Ectodermal cell (in vitro differentiated cells): Measurements from ENCODE around the gene CHADL.

Experiments used
- H3K27ac ChIP-seq: 2 replicates; pipeline ENCODE4 v1.7.0; 2013; ENCODE audit warnings: mild to moderate bottlenecking, low read depth, low read length; ENCODE audit not compliant: insufficient read depth, poor library complexity, severe bottlenecking
- H3K27me3 ChIP-seq: 2 replicates; pipeline ENCODE4 v1.7.0; 2013; ENCODE audit warnings: mild to moderate bottlenecking, low read length; ENCODE audit not compliant: insufficient read depth, control insufficient read depth, poor library complexity, severe bottlenecking
- H3K36me3 ChIP-seq: one replicate; pipeline ENCODE4 v1.7.0; 2013; ENCODE audit warnings: low read length; ENCODE audit not compliant: control insufficient read depth, insufficient read depth
- H3K4me1 ChIP-seq: one replicate; pipeline ENCODE4 v1.7.0; 2013; ENCODE audit warnings: low read length; ENCODE audit not compliant: control insufficient read depth, insufficient read depth
- H3K4me3 ChIP-seq: 2 replicates; pipeline ENCODE4 v1.7.0; 2013; ENCODE audit warnings: low read depth, low read length, control low read depth; ENCODE audit not compliant: insufficient read depth
- H3K9me3 ChIP-seq: 2 replicates; pipeline ENCODE4 v1.7.0; 2013; ENCODE audit warnings: mild to moderate bottlenecking, low read length, moderate library complexity; ENCODE audit not compliant: control insufficient read depth
- WGBS, 2 experiments: methylation state at CpG; one replicate each; pipeline ENCODE4 v1.1.7; 2013; ENCODE audit warnings: missing lambda C conversion rate in 2 of 2; 5-methylcytosine and 5-hydroxymethylcytosine counted together

CHADL gene

DNA sequence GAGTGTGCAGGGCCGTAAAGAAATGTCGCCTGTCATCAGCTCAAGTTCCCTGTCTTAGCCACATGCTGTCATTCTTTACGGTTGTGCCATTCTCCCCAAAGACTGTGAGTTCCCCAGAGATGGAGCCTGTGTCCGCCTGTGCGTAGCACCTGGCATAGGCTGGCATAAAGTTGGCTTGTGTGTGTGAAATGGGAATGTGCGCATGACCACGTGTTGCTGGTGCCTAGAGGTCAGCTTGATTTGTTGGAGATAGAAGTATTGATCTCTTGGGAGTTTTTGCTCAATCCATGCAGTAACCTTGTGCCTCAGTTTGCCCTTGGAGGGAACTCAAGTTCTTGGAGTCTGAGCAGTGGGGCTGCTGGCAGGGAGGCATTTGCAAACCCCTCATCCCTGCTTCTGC lies 9.4 kb downstream of the CHADL start:
- 89% methylated on average over 7 of the region's 7 CpGs for WGBS, 2 experiments
- no peaks in the 10 kb centered on the region for H3K4me1 ChIP-seq

DNA sequence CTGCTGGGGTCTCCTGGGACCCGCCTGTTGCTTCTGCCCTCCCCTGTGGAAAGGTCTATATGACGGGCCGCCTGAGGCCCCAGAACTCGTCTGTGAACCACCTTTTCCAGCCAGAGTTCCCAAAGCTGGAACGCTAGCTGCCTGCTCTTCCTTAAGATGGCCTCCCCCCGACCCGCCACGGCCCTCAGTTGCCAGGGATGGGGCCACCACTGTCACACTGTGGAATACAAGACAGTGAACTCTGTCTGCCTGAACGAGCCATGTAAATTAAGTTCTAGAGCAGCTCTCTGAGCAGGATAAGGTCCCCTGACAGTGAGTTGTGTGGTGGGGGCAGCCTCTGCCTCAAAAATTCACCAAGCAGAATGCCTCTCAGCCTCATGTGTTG lies 10.3 kb downstream of the CHADL start:
- Histone ChIP-seq H3K27me3 (no peaks in the 10 kb centered on the region), H3K9me3 (no peaks in the 10 kb centered on the region), H3K27ac (no peak overlapping the region), H3K4me1 (no peaks in the 10 kb centered on the region), H3K4me3 (no peak overlapping the region), H3K36me3 (peaks cover 5% of the 10 kb centered on the region)
- 95 to 96% methylated on average over 9 of the region's 9 CpGs for WGBS, 2 experiments

More for the DNA sequence above, 9.4 kb downstream of the CHADL start:
- H3K27ac ChIP-seq: no peak overlapping the region
- no peaks in the 10 kb centered on the region for H3K9me3 ChIP-seq
- no peaks in the 10 kb centered on the region for H3K27me3 ChIP-seq
- peaks cover 5% of the 10 kb centered on the region for H3K36me3 ChIP-seq
- H3K4me3 ChIP-seq: no peak overlapping the region

DNA sequence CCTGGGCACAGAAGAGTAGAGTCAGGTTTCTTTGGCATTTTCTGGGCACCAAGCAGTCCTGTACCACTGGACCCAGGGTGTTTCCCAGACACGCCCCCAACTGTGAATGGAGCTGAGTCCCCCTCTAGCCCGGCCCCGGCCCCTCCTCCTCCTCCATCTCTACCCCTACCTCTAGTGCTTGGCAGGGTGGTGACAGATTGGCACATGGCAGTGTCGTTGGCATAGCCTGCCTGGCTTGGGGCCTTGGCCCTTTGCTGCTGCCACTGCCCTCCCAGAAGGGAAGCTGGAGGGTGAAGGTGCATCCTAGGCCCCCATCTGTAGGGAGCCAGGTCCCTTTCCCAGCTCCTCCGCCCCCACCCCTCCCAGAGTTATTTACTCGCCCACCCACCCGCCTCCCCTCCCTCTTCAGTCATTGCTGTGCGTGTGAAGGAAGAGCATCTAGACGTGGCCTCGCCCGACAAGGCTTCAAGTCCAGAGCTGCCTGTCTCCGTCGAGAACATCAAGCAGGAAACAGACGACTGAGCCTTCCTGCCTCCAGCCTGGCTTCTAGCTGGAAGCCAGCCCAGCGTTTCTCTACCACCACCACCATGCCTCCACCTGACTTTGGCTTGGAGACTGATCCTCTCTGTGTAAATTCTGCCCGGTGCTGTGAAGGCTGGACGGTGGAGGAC lies 10.9 kb downstream of the CHADL start:
- Histone ChIP-seq H3K27ac (no peak overlapping the region), H3K27me3 (no peaks in the 10 kb centered on the region), H3K4me1 (no peaks in the 10 kb centered on the region), H3K36me3 (peaks cover 5% of the 10 kb centered on the region), H3K9me3 (no peaks in the 10 kb centered on the region), H3K4me3 (no peak overlapping the region)
- 91 to 92% methylated on average over 17 of the region's 17 CpGs for WGBS, 2 experiments

DNA sequence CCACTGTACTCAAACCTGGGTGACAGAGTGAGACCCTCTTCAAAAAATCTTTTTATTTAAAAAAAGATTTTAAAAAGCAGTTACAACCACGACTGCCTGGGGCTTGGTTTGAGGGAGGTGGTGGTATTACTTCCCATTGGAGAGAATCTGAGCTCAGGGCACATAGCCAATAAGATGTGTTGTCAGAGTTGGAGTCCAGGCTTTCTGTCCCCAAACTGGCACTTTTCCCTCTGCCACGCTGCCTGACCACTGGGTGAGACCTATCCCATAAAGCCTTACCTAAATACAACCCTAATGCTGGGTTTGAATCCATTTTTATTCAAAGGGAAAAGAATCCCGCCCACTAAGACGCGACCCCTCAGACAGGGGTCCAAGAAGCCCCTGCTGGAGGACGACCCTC lies 11.5 kb downstream of the CHADL start:
- H3K4me1 ChIP-seq: no peaks in the 10 kb centered on the region
- H3K4me3 ChIP-seq: no peak overlapping the region
- H3K27me3 ChIP-seq: no peaks in the 10 kb centered on the region
- no peaks in the 10 kb centered on the region for H3K9me3 ChIP-seq
- H3K27ac ChIP-seq: no peak overlapping the region
- WGBS, 2 experiments: 94 to 96% methylated on average over 6 of the region's 6 CpGs
- H3K36me3 ChIP-seq: peaks cover 5% of the 10 kb centered on the region

GRCh38 chr22:41226723-41227655 lies 13.7 kb downstream of the CHADL start:
- Histone ChIP-seq H3K36me3 (peaks cover 5% of the 10 kb centered on the region), H3K27me3 (no peaks in the 10 kb centered on the region), H3K4me3 (no peak overlapping the region), H3K9me3 (no peaks in the 10 kb centered on the region), H3K4me1 (no peaks in the 10 kb centered on the region), H3K27ac (no peak overlapping the region)
- 94% methylated on average over 26 of the region's 26 CpGs for WGBS, 2 experiments

- H3K27ac ChIP-seq: no peak overlapping the region
- H3K4me1 ChIP-seq: no peaks in the 10 kb centered on the region
- 95 to 97% methylated on average over 7 of the region's 7 CpGs for WGBS, 2 experiments
- H3K9me3 ChIP-seq: no peaks in the 10 kb centered on the region
- H3K36me3 ChIP-seq: peaks cover 10% of the 10 kb centered on the region
- H3K4me3 ChIP-seq: no peak overlapping the region
- H3K27me3 ChIP-seq: no peaks in the 10 kb centered on the region
Observed at GRCh38 chr22:41223535-41223934, 17.2 kb downstream of the CHADL start.

DNA sequence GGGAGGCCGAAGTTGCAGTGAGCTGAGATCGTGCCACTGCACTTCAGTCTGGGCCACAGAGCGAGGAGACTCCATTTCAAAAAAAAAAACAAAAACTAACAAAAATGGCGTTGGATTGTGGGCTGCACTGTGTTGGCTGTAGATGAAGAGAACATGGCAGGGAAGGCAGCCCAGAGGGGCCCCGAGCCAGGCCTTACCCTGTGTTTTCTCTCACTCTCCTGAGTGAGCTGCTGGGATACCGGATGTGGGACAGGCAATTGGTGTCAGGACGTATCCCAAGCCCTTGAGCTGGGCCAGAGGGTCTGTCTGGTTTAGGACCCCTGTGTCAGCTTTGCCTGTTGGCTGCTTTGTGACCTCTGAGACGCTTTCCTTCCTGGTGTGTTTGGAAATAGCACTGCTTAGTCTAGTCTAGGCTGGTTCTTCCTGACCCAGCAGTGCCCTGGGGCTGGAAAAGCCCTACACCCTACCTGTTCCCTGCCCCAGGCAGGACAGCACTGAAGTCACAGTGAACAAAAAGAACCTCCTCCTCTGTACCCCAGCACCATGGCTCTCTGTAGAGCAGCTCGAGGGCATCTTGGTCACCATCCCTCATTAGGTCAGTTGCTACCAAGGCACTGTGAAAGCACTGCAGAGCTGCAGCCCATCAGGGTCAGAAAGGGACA lies 17.8 kb downstream of the CHADL start:
- Histone ChIP-seq H3K27me3 (no peaks in the 10 kb centered on the region), H3K9me3 (no peaks in the 10 kb centered on the region), H3K4me1 (peaks cover under 1% of the 10 kb centered on the region), H3K27ac (no peak overlapping the region), H3K4me3 (no peak overlapping the region), H3K36me3 (peaks cover 10% of the 10 kb centered on the region)
- 87% methylated on average over 9 of the region's 9 CpGs for WGBS, 2 experiments

- peaks cover 35% of the 10 kb centered on the region for H3K36me3 ChIP-seq
- 46 to 47% methylated on average over 16 of the region's 16 CpGs for WGBS, 2 experiments
- H3K27ac ChIP-seq: peak overlapping the region; percentile 60
- H3K4me1 ChIP-seq: peaks cover 11% of the 10 kb centered on the region
- H3K9me3 ChIP-seq: no peaks in the 10 kb centered on the region
- no peaks in the 10 kb centered on the region for H3K27me3 ChIP-seq
- no peak overlapping the region for H3K4me3 ChIP-seq
Observed at GRCh38 chr22:41217553-41218157, 23.1 kb downstream of the CHADL start.

- Histone ChIP-seq H3K9me3 (no peaks in the 10 kb centered on the region), H3K27ac (peak overlapping the region; percentile 50), H3K4me3 (no peak overlapping the region), H3K4me1 (peaks cover 11% of the 10 kb centered on the region), H3K36me3 (peaks cover 35% of the 10 kb centered on the region), H3K27me3 (no peaks in the 10 kb centered on the region)
- 83 to 86% methylated on average over 13 of the region's 13 CpGs for WGBS, 2 experiments
Observed at GRCh38 chr22:41216984-41217383, 23.7 kb downstream of the CHADL start.

GRCh38 chr22:41215926-41216325 lies 24.8 kb downstream of the CHADL start:
- H3K27ac ChIP-seq: no peak overlapping the region
- H3K4me1 ChIP-seq: peaks cover 11% of the 10 kb centered on the region
- no peaks in the 10 kb centered on the region for H3K27me3 ChIP-seq
- no peaks in the 10 kb centered on the region for H3K9me3 ChIP-seq
- 95 to 97% methylated on average over 7 of the region's 7 CpGs for WGBS, 2 experiments
- peaks cover 31% of the 10 kb centered on the region for H3K36me3 ChIP-seq
- no peak overlapping the region for H3K4me3 ChIP-seq
